GM12873 (cell line): ENCODE measurements around the gene KDSR.

ENCODE experiments used
- TF ChIP-seq, protein P1 (sequence below): IDR thresholded peaks from 2 replicates; pipeline ENCODE4 v1.5.1; 2012; ENCODE audit warnings: low read depth, mild to moderate bottlenecking, moderate library complexity, low read length, control low read depth; ENCODE audit not compliant: insufficient read depth; ENCODE audit errors: missing control alignments

The KDSR gene

DNA sequence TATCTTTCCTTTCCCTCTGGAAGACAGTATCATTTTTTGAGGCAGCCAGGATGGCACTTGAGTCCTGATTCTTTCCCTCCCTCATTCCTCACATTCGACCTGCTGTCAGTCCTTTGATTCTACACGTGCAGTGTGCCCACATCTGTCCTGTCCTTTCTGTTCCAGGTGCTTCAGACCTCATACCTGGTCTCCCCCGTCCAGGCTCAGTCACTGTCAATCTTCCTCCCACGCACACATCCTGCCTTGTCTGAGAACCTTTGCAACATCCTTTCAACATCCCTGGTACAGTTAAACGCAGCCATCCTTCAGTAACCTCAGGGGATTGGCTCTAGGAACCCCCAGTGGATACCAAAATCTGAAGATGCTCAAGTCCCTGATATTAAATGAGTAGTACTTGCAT is 57.6 kb downstream of the KDSR start:
- TF ChIP-seq, protein P1, sequence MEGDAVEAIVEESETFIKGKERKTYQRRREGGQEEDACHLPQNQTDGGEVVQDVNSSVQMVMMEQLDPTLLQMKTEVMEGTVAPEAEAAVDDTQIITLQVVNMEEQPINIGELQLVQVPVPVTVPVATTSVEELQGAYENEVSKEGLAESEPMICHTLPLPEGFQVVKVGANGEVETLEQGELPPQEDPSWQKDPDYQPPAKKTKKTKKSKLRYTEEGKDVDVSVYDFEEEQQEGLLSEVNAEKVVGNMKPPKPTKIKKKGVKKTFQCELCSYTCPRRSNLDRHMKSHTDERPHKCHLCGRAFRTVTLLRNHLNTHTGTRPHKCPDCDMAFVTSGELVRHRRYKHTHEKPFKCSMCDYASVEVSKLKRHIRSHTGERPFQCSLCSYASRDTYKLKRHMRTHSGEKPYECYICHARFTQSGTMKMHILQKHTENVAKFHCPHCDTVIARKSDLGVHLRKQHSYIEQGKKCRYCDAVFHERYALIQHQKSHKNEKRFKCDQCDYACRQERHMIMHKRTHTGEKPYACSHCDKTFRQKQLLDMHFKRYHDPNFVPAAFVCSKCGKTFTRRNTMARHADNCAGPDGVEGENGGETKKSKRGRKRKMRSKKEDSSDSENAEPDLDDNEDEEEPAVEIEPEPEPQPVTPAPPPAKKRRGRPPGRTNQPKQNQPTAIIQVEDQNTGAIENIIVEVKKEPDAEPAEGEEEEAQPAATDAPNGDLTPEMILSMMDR = no peak

DNA sequence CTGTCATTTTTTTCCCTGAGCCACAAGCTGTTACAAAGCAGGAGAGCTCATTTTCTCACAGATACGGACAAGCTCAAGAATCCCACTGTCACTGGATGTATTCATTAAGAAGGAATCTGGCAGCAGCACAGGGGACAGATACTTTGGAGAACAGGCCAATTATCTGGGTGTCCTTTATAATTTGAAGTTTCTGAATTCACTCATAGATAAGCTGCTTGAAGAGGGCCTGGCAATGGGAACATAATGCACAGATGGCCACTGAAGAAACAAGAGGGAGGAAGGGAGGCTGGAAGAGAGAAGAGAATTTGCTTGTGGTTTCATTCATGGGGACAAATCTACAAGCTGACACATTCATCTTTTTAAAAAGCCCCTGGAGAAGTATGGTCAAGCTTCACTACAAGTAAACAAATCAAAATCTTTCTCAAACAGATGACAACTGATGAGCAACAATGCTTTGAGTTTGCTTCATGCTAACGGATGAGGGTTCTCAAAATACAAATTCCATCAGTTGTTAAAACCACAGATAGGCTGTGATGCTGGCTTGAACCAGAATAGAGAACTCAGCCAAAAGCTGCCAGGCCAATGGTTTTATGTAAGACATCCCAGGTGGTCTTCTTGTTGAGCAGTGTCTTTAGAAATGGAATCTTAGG is 59.3 kb downstream of the KDSR start:
- TF ChIP-seq, protein P1 = no peak

DNA sequence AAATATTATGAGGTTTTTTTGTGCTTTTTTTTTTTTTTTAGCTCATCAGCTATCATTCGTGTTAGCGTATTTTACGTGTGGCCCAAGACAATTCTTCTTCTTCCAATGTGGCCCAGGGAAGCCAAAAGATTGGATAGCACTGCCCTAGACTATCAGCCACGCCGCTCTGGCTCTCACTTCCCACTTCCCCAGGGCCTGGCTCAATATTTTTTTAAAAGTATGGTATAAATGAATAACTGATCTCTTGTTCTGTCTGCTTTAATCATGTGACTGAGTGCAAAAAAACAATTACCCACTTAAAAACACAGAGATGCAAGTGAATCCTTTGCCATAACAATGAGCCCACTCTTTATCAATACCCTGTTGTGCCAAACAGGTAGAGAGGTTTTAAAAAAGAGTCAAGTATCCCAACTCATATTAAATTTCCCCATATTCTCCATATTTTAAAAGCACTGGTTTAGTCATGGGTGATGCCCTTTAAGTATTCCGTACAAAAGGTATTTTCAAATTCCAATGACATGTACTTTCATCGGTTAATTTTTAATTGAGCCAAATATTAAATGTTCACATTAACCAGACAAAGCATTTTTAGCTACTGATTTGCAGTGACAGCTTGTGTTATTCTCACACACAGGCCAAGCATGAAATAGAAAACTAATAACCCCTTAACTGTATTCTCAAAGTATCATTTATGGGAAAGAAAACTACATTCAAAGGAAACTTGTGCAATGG is 60.0 kb downstream of the KDSR start:
- TF ChIP-seq, protein P1 = no peak

DNA sequence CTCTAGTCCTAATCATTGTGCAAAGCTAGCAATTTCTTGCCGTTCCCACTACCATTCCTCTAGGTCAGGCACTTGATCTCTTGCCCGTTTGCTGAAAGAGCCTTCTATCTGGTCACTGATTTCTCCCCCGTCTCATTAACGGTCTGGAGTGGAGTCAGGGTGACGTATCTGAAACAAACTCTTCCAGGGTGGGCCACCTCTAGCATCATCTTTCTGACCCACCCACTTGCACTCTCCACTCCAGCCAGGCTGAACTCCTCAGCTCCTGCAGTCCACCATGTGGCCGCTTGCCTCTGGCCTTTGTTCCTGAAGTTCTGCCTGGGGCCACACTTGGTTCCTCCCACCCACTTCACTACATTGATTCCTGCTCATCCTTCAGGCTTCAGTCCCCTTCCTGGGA is 60.8 kb downstream of the KDSR start:
- TF ChIP-seq, protein P1 = no peak

DNA sequence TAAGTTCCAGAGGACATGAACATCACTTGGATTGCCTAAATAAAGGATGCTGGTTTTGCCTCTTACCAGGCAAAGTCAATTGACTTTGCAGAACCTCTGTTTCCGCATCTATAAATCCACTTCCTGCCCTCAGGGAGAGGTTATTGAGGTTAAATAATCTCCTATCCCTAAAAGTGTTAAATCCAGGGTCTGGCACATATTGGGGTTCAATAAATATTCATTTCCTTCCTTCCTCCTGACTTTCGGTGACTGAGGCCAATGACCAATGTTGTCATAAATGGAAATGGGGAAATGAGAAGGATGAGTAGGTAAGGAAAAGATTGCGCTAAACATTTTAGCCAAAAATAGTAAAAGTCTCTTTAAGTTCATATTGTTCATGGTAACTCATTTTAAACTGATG is 63.5 kb downstream of the KDSR start:
- TF ChIP-seq, protein P1 = no peak

DNA sequence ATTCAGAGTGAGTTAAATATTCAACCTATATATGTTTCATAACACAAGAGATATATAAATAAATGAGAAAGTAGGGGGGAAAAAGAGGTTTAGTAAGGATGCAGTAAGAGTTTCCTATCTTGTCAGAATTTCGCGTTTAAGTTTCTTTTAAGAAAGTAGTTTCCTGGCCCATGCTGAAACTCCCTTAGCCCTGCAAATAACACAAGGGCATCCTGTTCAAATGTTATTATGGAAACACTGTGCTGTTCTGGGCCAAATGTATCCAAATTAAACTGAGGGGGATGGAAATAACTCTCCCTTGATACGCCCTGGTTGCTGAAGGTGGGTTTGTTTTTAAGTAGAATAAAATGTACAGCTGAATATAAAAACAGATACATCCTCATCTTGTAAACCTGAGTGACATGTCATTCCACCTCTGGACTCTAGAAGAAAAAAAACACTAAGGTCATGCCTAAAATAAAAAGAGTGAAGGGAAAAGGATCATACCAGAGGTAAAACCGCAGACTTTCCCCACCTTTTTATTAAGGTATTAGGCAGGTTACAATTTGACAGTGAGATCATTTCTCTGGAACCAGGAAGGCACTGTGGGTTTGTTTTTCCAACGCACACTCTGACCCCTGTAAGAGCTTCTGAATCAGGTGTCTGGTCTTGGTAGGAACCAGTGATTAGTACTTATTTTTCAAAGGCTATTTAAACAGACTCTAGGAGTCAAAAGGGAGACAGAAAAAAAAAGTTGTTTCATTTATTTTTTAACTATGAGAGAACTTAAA is 64.2 kb downstream of the KDSR start:
- TF ChIP-seq, protein P1 = no peak

DNA sequence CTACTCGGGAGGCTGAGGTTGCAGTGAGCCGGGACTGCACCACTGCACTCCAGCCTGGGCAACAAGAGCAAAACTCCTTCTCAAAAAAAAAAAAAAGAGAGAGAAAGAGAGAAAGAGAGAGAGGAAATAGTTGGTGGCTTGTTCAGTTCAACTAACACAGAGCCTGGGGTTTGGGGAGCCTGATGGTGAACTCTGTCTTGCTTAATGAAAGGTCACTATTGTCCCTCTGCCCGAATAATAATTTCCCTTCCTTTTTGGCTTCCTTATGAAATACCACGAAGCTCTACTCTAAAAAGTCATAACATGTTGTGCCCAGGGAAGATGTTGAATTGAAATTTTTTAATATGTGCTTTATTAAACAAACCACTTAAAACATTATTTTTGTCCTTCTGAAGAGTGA is 64.8 kb downstream of the KDSR start:
- TF ChIP-seq, protein P1 = no peak
